Natural killer cell (primary cell): ENCODE measurements around the gene FBXW11. TPM values are rescaled to one million over a fixed set of nuclear protein-coding genes. Genes with fewer than 3 reads are reported as not detected.
A peak's percentile ranks its signal among the peaks of the same experiment; 100 is the strongest.

Experiments
- ATAC-seq, 3 donors: fragments of 150-1000 bp in 2 of 3; fragments of 200-7000 bp in 1 of 3; cut with Tn5 transposase; 1 replicate in 1 of 3; 2 replicates in 2 of 3; pipeline ENCODE4 v1.10.0; 2021; ENCODE audit warnings: mild to moderate bottlenecking in 2 of 3, moderate library complexity in 2 of 3
- DNase-seq, 2 donors: peaks; one replicate each; pipeline versions ENCODE4 v3.0.0 to v3.0.0-alpha.2; 2013 to 2021; ENCODE audit warnings: mixed read lengths in 1 of 2
- H3K27ac ChIP-seq: one replicate; pipeline ENCODE4 v1.5.1; 2013; ENCODE audit warnings: mild to moderate bottlenecking, low read length
- H3K27me3 ChIP-seq: one replicate; pipeline ENCODE4 v1.6.1; 2013; ENCODE audit warnings: low read length; ENCODE audit not compliant: control insufficient read depth, insufficient read depth
- H3K36me3 ChIP-seq: one replicate; pipeline ENCODE4 v1.6.1; 2013; ENCODE audit warnings: low read length; ENCODE audit not compliant: control insufficient read depth, insufficient read depth
- H3K4me1 ChIP-seq: one replicate; pipeline ENCODE4 v1.6.1; 2013; ENCODE audit warnings: low read length; ENCODE audit not compliant: control insufficient read depth, insufficient read depth
- H3K4me3 ChIP-seq: one replicate; pipeline ENCODE4 v1.5.1; 2013; ENCODE audit warnings: low read length
- H3K9me3 ChIP-seq: one replicate; pipeline ENCODE4 v1.6.1; 2013; ENCODE audit warnings: low read length; ENCODE audit not compliant: control insufficient read depth, insufficient read depth
- H3K27ac Mint-ChIP-seq, 2 donors: one replicate each; pipeline ENCODE4 v1.8.0; 2022; ENCODE audit warnings: mild to moderate bottlenecking in 2 of 2, mixed read lengths in 2 of 2, moderate library complexity in 1 of 2
- H3K27me3 Mint-ChIP-seq, 2 donors: one replicate each; pipeline ENCODE4 v1.8.0; 2022; ENCODE audit warnings: low read depth in 2 of 2, mixed read lengths in 2 of 2
- H3K36me3 Mint-ChIP-seq: one replicate; pipeline ENCODE4 v1.8.0; 2022; ENCODE audit warnings: mixed read lengths
- H3K4me1 Mint-ChIP-seq, 2 donors: one replicate each; pipeline ENCODE4 v1.8.0; 2022; ENCODE audit warnings: mixed read lengths in 2 of 2
- H3K4me3 Mint-ChIP-seq: one replicate; pipeline ENCODE4 v1.8.0; 2022; ENCODE audit warnings: mild to moderate bottlenecking, moderate library complexity, mixed read lengths
- H3K9me3 Mint-ChIP-seq, 2 donors: one replicate each; pipeline ENCODE4 v1.8.0; 2022; ENCODE audit warnings: mixed read lengths in 2 of 2
- WGBS: methylation state at CpG from one replicate; pipeline ENCODE4 v1.1.7; 2013; ENCODE audit warnings: missing lambda C conversion rate; ENCODE audit not compliant: insufficient coverage; 5-methylcytosine and 5-hydroxymethylcytosine counted together
- intact Hi-C: fragments of 100-400 bp; cut with micrococcal nuclease; formaldehyde crosslinking; loops from one replicate; pipeline ENCODE4 v1.14.2; 2022
- total RNA-seq, 4 donors: library from RNA; stranded (reverse); fragments of 120-200 nt in 1 of 4; gene quantifications; one replicate each; pipeline versions ENCODE4 v1.2.3 to v1.2.4, GENCODE V29; 2013 to 2022
- TF ChIP-seq, protein P1 (sequence below): fragments of 200-600 bp; IDR thresholded peaks from one replicate; pipeline ENCODE4 v1.8.0; 2022; ENCODE audit warnings: antibody characterized with exemption

FBXW11 gene
- total RNA-seq, 3 donors from 2014 or later (not counting 1 experiment from before 2014, with no cell fraction given) = 26.7 to 40.3 (median 39.5) TPM

DNA sequence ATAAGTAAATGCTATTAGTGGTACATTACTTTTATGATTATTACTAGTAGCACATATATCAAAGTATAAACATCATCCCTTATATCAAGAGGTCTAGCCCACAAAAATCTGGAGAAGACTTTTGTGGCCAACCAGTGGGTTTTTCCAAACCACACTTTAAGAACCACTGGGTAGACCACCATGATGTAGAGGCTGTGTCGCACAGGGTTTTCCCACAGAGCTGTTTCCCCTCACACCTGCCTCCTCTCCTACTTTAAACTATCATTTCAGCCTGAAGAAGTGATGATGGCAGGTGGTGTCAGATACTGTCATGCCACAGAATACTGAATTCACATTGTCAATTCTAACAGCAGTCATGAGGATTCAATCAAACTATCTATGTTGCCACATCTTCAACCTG, 109.2 kb downstream of the FBXW11 start:
- H3K27ac Mint-ChIP-seq = peak overlapping the region; percentile 31 to 34
- no peaks in the 10 kb centered on the region for H3K4me1 ChIP-seq
- peak in 1 of 2 donors; percentile 38 for DNase-seq
- no peak overlapping the region for H3K4me3 ChIP-seq
- H3K27me3 ChIP-seq = no peaks in the 10 kb centered on the region
- H3K9me3 ChIP-seq = no peaks in the 10 kb centered on the region
- H3K9me3 Mint-ChIP-seq = no peaks in the 10 kb centered on the region
- ATAC-seq = peak in 2 of 3 donors; percentile 36 to 86
- no CpG with 5 or more reads among the region's 1 CpG for WGBS
- no peaks in the 10 kb centered on the region for H3K36me3 Mint-ChIP-seq
- no peaks in the 10 kb centered on the region for H3K27me3 Mint-ChIP-seq
- intact Hi-C loops = no loop called here
- peaks cover 36% of the 10 kb centered on the region for H3K36me3 ChIP-seq
- H3K27ac ChIP-seq = no peak overlapping the region
- TF ChIP-seq, protein P1, sequence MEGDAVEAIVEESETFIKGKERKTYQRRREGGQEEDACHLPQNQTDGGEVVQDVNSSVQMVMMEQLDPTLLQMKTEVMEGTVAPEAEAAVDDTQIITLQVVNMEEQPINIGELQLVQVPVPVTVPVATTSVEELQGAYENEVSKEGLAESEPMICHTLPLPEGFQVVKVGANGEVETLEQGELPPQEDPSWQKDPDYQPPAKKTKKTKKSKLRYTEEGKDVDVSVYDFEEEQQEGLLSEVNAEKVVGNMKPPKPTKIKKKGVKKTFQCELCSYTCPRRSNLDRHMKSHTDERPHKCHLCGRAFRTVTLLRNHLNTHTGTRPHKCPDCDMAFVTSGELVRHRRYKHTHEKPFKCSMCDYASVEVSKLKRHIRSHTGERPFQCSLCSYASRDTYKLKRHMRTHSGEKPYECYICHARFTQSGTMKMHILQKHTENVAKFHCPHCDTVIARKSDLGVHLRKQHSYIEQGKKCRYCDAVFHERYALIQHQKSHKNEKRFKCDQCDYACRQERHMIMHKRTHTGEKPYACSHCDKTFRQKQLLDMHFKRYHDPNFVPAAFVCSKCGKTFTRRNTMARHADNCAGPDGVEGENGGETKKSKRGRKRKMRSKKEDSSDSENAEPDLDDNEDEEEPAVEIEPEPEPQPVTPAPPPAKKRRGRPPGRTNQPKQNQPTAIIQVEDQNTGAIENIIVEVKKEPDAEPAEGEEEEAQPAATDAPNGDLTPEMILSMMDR = no peak
- peaks cover 14 to 35% of the 10 kb centered on the region in 2 donors for H3K4me1 Mint-ChIP-seq
- no peak overlapping the region for H3K4me3 Mint-ChIP-seq

- ATAC-seq (no peak), DNase-seq (no peak)
- intact Hi-C loops = no loop called here
- H3K4me3 ChIP-seq = no peak overlapping the region
- H3K27ac ChIP-seq = no peak overlapping the region
- no peaks in the 10 kb centered on the region for H3K27me3 ChIP-seq
- H3K9me3 Mint-ChIP-seq = no peaks in the 10 kb centered on the region
- 100% methylated on average over 2 of the region's 2 CpGs for WGBS
- no peaks in the 10 kb centered on the region for H3K27me3 Mint-ChIP-seq
- peaks cover 13 to 28% of the 10 kb centered on the region in 2 donors for H3K4me1 Mint-ChIP-seq
- H3K36me3 Mint-ChIP-seq = peaks cover 11% of the 10 kb centered on the region
- H3K27ac Mint-ChIP-seq = no peak overlapping the region
- no peaks in the 10 kb centered on the region for H3K4me1 ChIP-seq
- peaks cover 46% of the 10 kb centered on the region for H3K36me3 ChIP-seq
- TF ChIP-seq, protein P1 = no peak
- no peak overlapping the region for H3K4me3 Mint-ChIP-seq
- H3K9me3 ChIP-seq = no peaks in the 10 kb centered on the region
Measured at GRCh38 chr5:171895081-171895480, 111.4 kb downstream of the FBXW11 start.

DNA sequence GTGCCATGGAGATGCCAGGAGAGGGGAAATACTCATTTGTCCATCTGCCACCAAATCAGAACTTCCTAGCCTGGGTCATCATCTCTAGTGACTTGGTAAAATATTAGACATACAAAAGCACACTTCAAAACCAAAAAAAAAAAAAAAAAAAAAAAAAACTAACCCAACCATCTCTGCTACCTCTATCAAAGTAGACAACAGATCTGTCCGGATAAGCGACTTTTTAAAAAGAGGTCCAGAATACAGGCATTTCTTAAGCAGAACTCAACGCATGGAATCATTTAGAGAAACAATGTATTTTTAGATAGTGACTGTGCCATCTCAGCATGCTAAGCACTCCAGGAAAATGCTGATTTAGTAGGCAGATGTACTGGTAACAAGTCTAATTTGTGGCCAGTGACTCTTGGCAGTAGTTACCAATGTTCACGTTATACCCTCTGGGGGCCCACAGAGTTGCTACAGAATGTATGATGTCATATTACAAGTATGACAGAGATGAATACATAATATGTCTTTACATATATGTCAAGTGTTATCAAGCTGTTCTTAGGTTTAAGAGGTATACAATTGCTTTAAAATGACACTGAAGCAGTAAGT, 113.0 kb downstream of the FBXW11 start:
- 100% methylated on average over 4 of the region's 4 CpGs for WGBS
- H3K4me1 Mint-ChIP-seq = peaks cover 5 to 20% of the 10 kb centered on the region in 2 donors
- H3K36me3 ChIP-seq = peaks cover 41% of the 10 kb centered on the region

More for the DNA sequence above, 113.0 kb downstream of the FBXW11 start:
- Mint-ChIP-seq H3K4me3 (no peak overlapping the region), H3K9me3 (no peaks in the 10 kb centered on the region), H3K27me3 (no peaks in the 10 kb centered on the region), H3K27ac (no peak overlapping the region), H3K36me3 (peaks cover 16% of the 10 kb centered on the region)
- DNase-seq (no peak), ATAC-seq (no peak)
- no peak overlapping the region for H3K27ac ChIP-seq
- no peak overlapping the region for H3K4me3 ChIP-seq
- H3K4me1 ChIP-seq = no peaks in the 10 kb centered on the region
- no peaks in the 10 kb centered on the region for H3K9me3 ChIP-seq
- H3K27me3 ChIP-seq = no peaks in the 10 kb centered on the region
- TF ChIP-seq, protein P1 = no peak
- intact Hi-C loops = no loop called here
